HCT116 (cell line): Measurements from ENCODE around the gene USF1. TPM values are rescaled to one million over a fixed set of nuclear protein-coding genes. Genes with fewer than 3 reads are reported as not detected.

Experiments
- ATAC-seq: fragments of 200-7000 bp; cut with Tn5 transposase; 2 replicates; pipeline ENCODE4 v1.9.1; 2020; ENCODE audit warnings: mild to moderate bottlenecking, moderate library complexity
- BruUV-seq: library from RNA; stranded (reverse); fragments of 400-500 nt; replicated peaks from 2 replicates; lab custom pipeline; 2021; lab: Mats Ljungman, UMichigan
- CTCF ChIA-PET: fragments of 300-600 bp; sonication (Branson Sonifier 250); formaldehyde crosslinking; loops from one replicate; lab custom pipeline; 2021; ENCODE audit warnings: antibody characterized with exemption; lab: Charles Lee
- POLR2A ChIA-PET: fragments of 300-600, 350-600 bp; sonication (Branson Sonifier 250); formaldehyde crosslinking; loops from one replicate; lab custom pipeline; 2021; ENCODE audit warnings: antibody characterized with exemption; lab: Charles Lee
- RAD21 ChIA-PET, 2 experiments: fragments of 300-600 bp; sonication (Branson Sonifier 250); formaldehyde crosslinking; loops; one replicate each; lab custom pipeline; 2023; ENCODE audit warnings: low total read pairs in 2 of 2; ENCODE audit not compliant: uncharacterized antibody in 2 of 2, unreplicated experiment in 2 of 2, low non-redundant PET in 1 of 2; lab: Charles Lee
- DNase-seq: peaks from one replicate; pipeline ENCODE4 v3.0.0-alpha.2; 2010; ENCODE audit warnings: low read depth, low spot score
- H2AFZ ChIP-seq: fragments of 200-600 bp; shearing (Covaris generic), sonication (generic); 2 replicates; pipeline ENCODE4 v1.6.1; 2017; ENCODE audit warnings: low read depth, mixed run types, mixed read lengths, antibody characterized with exemption, low read length; ENCODE audit not compliant: poor library complexity, severe bottlenecking
- H3K27ac ChIP-seq: 2 replicates; pipeline ENCODE4 v1.5.1; 2012; ENCODE audit warnings: low read depth, low read length
- H3K27me3 ChIP-seq: fragments of 200-600 bp; sonication (generic); 2 replicates; pipeline ENCODE4 v1.6.1; 2016; ENCODE audit warnings: mixed run types, low read length, mixed read lengths; ENCODE audit not compliant: insufficient read depth
- H3K36me3 ChIP-seq, 2 experiments: fragments of 200-500 bp in 1 of 2; fragments of 200-600 bp in 1 of 2; sonication (Bioruptor generic) in 1 of 2; sonication (generic) in 1 of 2; 2 replicates each; pipeline versions ENCODE4 v1.5.1 to v1.6.1; 2014 to 2016; ENCODE audit warnings: low read length in 2 of 2, inconsistent platforms in 1 of 2, mixed read lengths in 1 of 2, mixed run types in 1 of 2; ENCODE audit not compliant: insufficient read depth in 2 of 2, control insufficient read depth in 1 of 2
- H3K4me1 ChIP-seq, 2 experiments: fragments of 200-600 bp in 1 of 2; sonication (generic) in 1 of 2; 2 replicates each; pipeline versions ENCODE4 v1.5.1 to v1.6.1; 2012 to 2017; ENCODE audit warnings: low read length in 2 of 2, inconsistent platforms in 1 of 2, mild to moderate bottlenecking in 1 of 2, mixed read lengths in 1 of 2, mixed run types in 1 of 2, moderate library complexity in 1 of 2; ENCODE audit not compliant: insufficient read depth in 2 of 2, control insufficient read depth in 1 of 2
- H3K4me2 ChIP-seq: fragments of 200-600 bp; sonication (generic); 2 replicates; pipeline ENCODE4 v1.6.1; 2017; ENCODE audit warnings: mixed run types, low read length, mixed read lengths
- H3K4me3 ChIP-seq, 2 experiments: fragments of 200-600 bp in 1 of 2; sonication (generic) in 1 of 2; replicated peaks in 1 of 2; 2 replicates each; pipeline ENCODE4 v1.5.1; 2011 to 2016; ENCODE audit warnings: low read length in 2 of 2, control low read depth in 1 of 2, low read depth in 1 of 2, mild to moderate bottlenecking in 1 of 2, mixed read lengths in 1 of 2, mixed run types in 1 of 2
- H3K79me2 ChIP-seq: fragments of 200-600 bp; sonication (generic); 2 replicates; pipeline ENCODE4 v1.6.1; 2017; ENCODE audit warnings: mild to moderate bottlenecking, mixed run types, low read length, moderate library complexity, mixed read lengths; ENCODE audit not compliant: insufficient read depth
- H3K9ac ChIP-seq: fragments of 200-600 bp; sonication (generic); 2 replicates; pipeline ENCODE4 v1.6.1; 2016; ENCODE audit warnings: low read length, mixed read lengths
- H3K9me2 ChIP-seq: fragments of 200-600 bp; sonication (generic), shearing (Covaris generic); 2 replicates; pipeline ENCODE4 v1.6.1; 2017; ENCODE audit warnings: mixed run types, mild to moderate bottlenecking, moderate library complexity; ENCODE audit not compliant: insufficient read depth
- H3K9me3 ChIP-seq, 2 experiments: fragments of 200-500 bp in 1 of 2; fragments of 200-600 bp in 1 of 2; sonication (Bioruptor generic) in 1 of 2; sonication (generic) in 1 of 2; 2 replicates each; pipeline ENCODE4 v1.6.1; 2014 to 2017; ENCODE audit warnings: low read length in 2 of 2, mixed read lengths in 2 of 2, inconsistent platforms in 1 of 2, low read depth in 1 of 2, mild to moderate bottlenecking in 1 of 2, mixed run types in 1 of 2, moderate library complexity in 1 of 2; ENCODE audit not compliant: control insufficient read depth in 1 of 2, insufficient read depth in 1 of 2
- H4K20me1 ChIP-seq: fragments of 200-600 bp; sonication (generic), shearing (Covaris generic); 2 replicates; pipeline ENCODE4 v1.6.1; 2017; ENCODE audit warnings: mixed run types, mild to moderate bottlenecking, moderate library complexity; ENCODE audit not compliant: insufficient read depth
- CBX3 ChIP-seq: IDR thresholded peaks from 2 replicates; pipeline ENCODE4 v1.6.1; 2012; ENCODE audit warnings: low read depth
- CTCF ChIP-seq, 3 experiments: fragments of 200-600 bp in 1 of 3; sonication (generic) in 1 of 3; IDR thresholded peaks in 2 of 3; conservative IDR thresholded peaks in 1 of 3; 2 replicates each; pipeline ENCODE4 v1.5.1; 2012 to 2017; ENCODE audit warnings: low read depth in 2 of 3, low read length in 2 of 3, antibody characterized with exemption in 1 of 3, borderline replicate concordance in 1 of 3, control low read depth in 1 of 3, mild to moderate bottlenecking in 1 of 3, mixed read lengths in 1 of 3, mixed run types in 1 of 3, moderate library complexity in 1 of 3; ENCODE audit not compliant: insufficient read depth in 1 of 3
- EZH2phosphoT487 ChIP-seq: fragments of 200-600 bp; IDR thresholded peaks from 2 replicates; pipeline ENCODE4 v1.6.1; 2018; ENCODE audit warnings: antibody characterized with exemption, borderline replicate concordance
- FOSL1 ChIP-seq: IDR thresholded peaks from 2 replicates; pipeline ENCODE4 v1.6.1; 2012; ENCODE audit warnings: low read depth
- JUND ChIP-seq: IDR thresholded peaks from 2 replicates; pipeline ENCODE4 v1.6.1; 2012
- MAX ChIP-seq: IDR thresholded peaks from 2 replicates; pipeline ENCODE4 v1.6.1; 2012
- RAD21 ChIP-seq: IDR thresholded peaks from 2 replicates; pipeline ENCODE4 v1.6.1; 2012; ENCODE audit warnings: low read depth, mild to moderate bottlenecking
- ZBTB33 ChIP-seq: IDR thresholded peaks from 2 replicates; pipeline ENCODE4 v1.6.1; 2011; ENCODE audit warnings: mild to moderate bottlenecking, low read length, moderate library complexity; ENCODE audit not compliant: insufficient replicate concordance; ENCODE audit errors: extremely low read depth
- intact Hi-C: fragments of 100-400 bp; cut with micrococcal nuclease; formaldehyde crosslinking; loops from 2 replicates; pipeline ENCODE4 v1.10.0; 2022
- total RNA-seq: library from RNA; stranded (reverse); gene quantifications from one replicate; pipeline ENCODE4 v1.2.1, GENCODE V29; 2021; ENCODE audit not compliant: unreplicated experiment

USF1 gene
- total RNA-seq, 1 experiment from 2014 or later, result 48.0 TPM

GRCh38 chr1:161073474-161074121, 27.8 kb upstream of the USF1 start:
- peak; percentile 71 for ATAC-seq
- POLR2A ChIA-PET, result interaction anchor here (1.0 to 1.2 kb wide), 2 partner anchors 9 to 44 kb away, joined by 3 to 4 read pairs; partner anchors contain the start of genes NIT1 and PFDN2
- TF ChIP-seq EZH2phosphoT487, result no peak
- TF ChIP-seq MAX, result peak; percentile 29; the same call in 1 of the 2 replicates
- no peak for TF ChIP-seq ZBTB33
- 0 out of 6 replicates have a peak, but pooled peaks of 1 of the 3 experiments have one; percentile 6 for TF ChIP-seq CTCF (IDR thresholded peaks at IDR 0.05 in 2 of 3, conservative IDR thresholded peaks at IDR 0.05 in 1 of 3; ENCODE audit: borderline replicate concordance in 1 of 3, insufficient read depth in 1 of 3, low read depth in 2 of 3, low read length in 2 of 3)
- TF ChIP-seq JUND, result no peak
- peak; percentile 31 for TF ChIP-seq RAD21
- no peak for TF ChIP-seq CBX3
- no peak for TF ChIP-seq FOSL1
- CTCF ChIA-PET, result interaction anchor here (1.0 to 1.1 kb wide), 2 partner anchors 11 to 24 kb away, joined by 3 read pairs; no protein-coding TSS in a partner anchor
- intact Hi-C loops, result no loop called here
- Histone ChIP-seq H3K4me1 (peaks cover 0 to 42% of the 10 kb centered on the region in 2 experiments; a peak in 2 of 4 replicates), H3K4me3 (no peak overlapping the region), H3K9ac (no peak overlapping the region), H3K79me2 (no peaks in the 10 kb centered on the region), H4K20me1 (no peaks in the 10 kb centered on the region), H3K36me3 (no peaks in the 10 kb centered on the region), H3K27ac (no peak overlapping the region), H3K27me3 (no peaks in the 10 kb centered on the region), H3K4me2 (no peak overlapping the region), H3K9me2 (no peaks in the 10 kb centered on the region), H2AFZ (no peak overlapping the region), H3K9me3 (no peaks in the 10 kb centered on the region)
- no TSS peak for BruUV-seq
- no peak for DNase-seq
- RAD21 ChIA-PET, result interaction anchor here in 1 of 2 experiments (1.3 kb wide), 1 partner anchor 23 kb away, joined by 3 read pairs; no protein-coding TSS in a partner anchor
